ENCODE results near the gene PDP2. TPM values are rescaled to one million over a fixed set of nuclear protein-coding genes. Genes with fewer than 3 reads are reported as not detected.

Gene PDP2
- total and polyA plus RNA-seq, 7 donors = 2.6 to 8.3 (median 5.1) TPM

- WGBS, 2 donors = 82 to 91% methylated on average over 14 of the region's 14 CpGs
- Histone ChIP-seq H3K9me3 (no peaks in the 10 kb centered on the region), H3K4me3 (no peak overlapping the region), H3K27ac (no peak overlapping the region), H3K27me3 (peaks cover 6 to 19% (median 7%) of the 10 kb centered on the region in 3 donors), H3K4me1 (peaks cover 0 to 3% (median under 1%) of the 10 kb centered on the region in 4 donors), H3K36me3 (no peaks in the 10 kb centered on the region)
- TF ChIP-seq POLR2A (IDR thresholded peaks at IDR 0.05) = no peak
- DNase-seq = no peak
- intact Hi-C loops (cut with DNase I) = no loop called here
Observed at GRCh38 chr16:66850115-66850815, 30.1 kb upstream of the PDP2 start.

GRCh38 chr16:66851166-66851964 is 28.9 kb upstream of the PDP2 start:
- H3K4me1 ChIP-seq = no peaks in the 10 kb centered on the region
- no peak for DNase-seq
- intact Hi-C loops (cut with DNase I) = no loop called here
- H3K36me3 ChIP-seq = no peaks in the 10 kb centered on the region
- no peak for TF ChIP-seq POLR2A (IDR thresholded peaks at IDR 0.05)
- TF ChIP-seq CTCF (IDR thresholded peaks at IDR 0.05) = no peak
- no peak for TF ChIP-seq POLR2AphosphoS5 (IDR thresholded peaks at IDR 0.05)
- TF ChIP-seq EP300 (IDR thresholded peaks at IDR 0.05) = no peak
- peaks cover 0 to 8% (median 0%) of the 10 kb centered on the region in 3 donors for H3K27me3 ChIP-seq
- WGBS, 2 donors = 90 to 92% methylated on average over 13 of the region's 13 CpGs
- H3K4me3 ChIP-seq = no peak overlapping the region
- H3K27ac ChIP-seq = no peak overlapping the region
- H3K9me3 ChIP-seq = no peaks in the 10 kb centered on the region

- no peak for TF ChIP-seq EP300 (IDR thresholded peaks at IDR 0.05)
- no peak for TF ChIP-seq POLR2A (IDR thresholded peaks at IDR 0.05)
- TF ChIP-seq CTCF (IDR thresholded peaks at IDR 0.05) = no peak
- TF ChIP-seq POLR2AphosphoS5 (IDR thresholded peaks at IDR 0.05) = no peak
- 71 to 85% methylated on average over 15 of the region's 15 CpGs for WGBS, 2 donors
- intact Hi-C loops (cut with DNase I) = no loop called here
- H3K27ac ChIP-seq = no peak overlapping the region
- no peaks in the 10 kb centered on the region for H3K9me3 ChIP-seq
- no peak for DNase-seq
- no peaks in the 10 kb centered on the region for H3K27me3 ChIP-seq
- H3K4me3 ChIP-seq = no peak overlapping the region
- no peaks in the 10 kb centered on the region for H3K4me1 ChIP-seq
- no peaks in the 10 kb centered on the region for H3K36me3 ChIP-seq
Observed at GRCh38 chr16:66853261-66854139, 26.8 kb upstream of the PDP2 start.

GRCh38 chr16:66856184-66856730 is 24.1 kb upstream of the PDP2 start:
- DNase-seq = no peak
- Histone ChIP-seq H3K4me1 (peaks cover 0 to 12% (median 11%) of the 10 kb centered on the region in 4 donors), H3K36me3 (no peaks in the 10 kb centered on the region), H3K9me3 (no peaks in the 10 kb centered on the region), H3K27ac (no peak overlapping the region), H3K4me3 (no peak overlapping the region), H3K27me3 (no peaks in the 10 kb centered on the region)
- intact Hi-C loops (cut with DNase I) = no loop called here
- WGBS, 2 donors = 90 to 95% methylated on average over 6 of the region's 6 CpGs
- TF ChIP-seq EP300 (IDR thresholded peaks at IDR 0.05) (no peak), POLR2AphosphoS5 (IDR thresholded peaks at IDR 0.05) (no peak), POLR2A (IDR thresholded peaks at IDR 0.05) (no peak), CTCF (IDR thresholded peaks at IDR 0.05) (no peak)
